HG03103 (cell line): ENCODE measurements around the gene SLC5A1.

Experiments
- ATAC-seq: cut with Tn5 transposase; IDR thresholded peaks from one replicate; pipeline ENCODE4 v1.9.1; 2021; ENCODE audit warnings: low read depth; ENCODE audit not compliant: unreplicated experiment

Gene SLC5A1

DNA sequence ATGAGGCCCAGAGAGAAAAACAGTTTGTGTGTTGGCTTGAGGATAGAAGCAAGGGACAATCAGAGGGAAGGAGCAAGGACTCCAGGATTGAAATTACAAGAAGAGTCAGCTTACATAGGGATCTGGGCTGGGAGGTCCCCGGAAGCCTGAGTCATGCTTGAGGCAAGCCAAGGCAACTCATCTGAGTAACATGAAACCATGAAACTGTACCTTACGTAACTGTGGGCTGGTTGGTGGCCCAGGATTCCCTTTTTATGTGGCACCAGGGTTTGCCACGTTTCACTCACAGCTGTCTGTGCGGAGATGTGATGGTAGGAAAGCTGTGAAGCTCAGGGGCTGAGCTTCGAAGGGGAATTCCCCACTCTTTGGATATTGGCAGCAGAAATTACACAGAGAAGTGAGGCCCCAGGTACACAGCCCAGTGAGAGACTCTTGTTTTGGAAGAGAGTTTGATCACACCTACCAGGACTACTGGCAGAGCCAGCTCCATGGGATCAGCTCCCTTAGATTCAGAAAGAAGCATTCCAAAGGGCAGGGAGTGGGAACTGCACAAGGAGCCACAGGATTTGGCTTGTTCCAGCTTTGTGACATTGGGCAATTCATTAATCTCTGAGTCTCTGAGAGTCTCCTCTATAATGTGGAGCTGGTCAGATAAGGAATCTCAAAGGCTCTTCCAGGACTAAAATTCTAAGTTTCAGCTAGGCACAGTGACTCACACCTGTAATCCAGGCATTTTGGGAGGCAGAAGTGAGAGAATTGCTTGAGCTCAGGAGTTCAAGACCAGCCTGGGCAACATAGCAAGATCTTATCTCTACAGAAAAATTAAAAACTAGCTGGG lies 7.8 kb downstream of the SLC5A1 start:
- no peak for ATAC-seq

DNA sequence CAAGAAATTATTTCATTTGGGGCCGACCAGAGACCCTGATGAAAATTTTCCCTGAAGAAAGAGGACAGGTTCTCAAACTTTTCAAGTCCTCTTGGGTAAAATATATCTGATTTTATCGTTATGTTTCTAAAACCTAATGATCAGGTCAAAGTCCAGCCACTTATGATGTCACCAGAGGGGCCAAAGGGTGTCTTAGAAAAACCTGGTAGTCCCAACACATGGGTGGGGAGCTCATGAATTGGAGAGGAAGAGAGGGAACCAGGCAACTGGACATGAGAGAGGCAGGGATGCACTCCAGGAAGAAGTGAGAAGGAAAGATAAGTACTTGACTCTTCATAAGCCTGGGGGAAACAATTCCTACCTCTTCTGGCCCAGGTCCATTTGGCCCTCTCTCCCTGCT lies 9.2 kb downstream of the SLC5A1 start:
- no peak for ATAC-seq

DNA sequence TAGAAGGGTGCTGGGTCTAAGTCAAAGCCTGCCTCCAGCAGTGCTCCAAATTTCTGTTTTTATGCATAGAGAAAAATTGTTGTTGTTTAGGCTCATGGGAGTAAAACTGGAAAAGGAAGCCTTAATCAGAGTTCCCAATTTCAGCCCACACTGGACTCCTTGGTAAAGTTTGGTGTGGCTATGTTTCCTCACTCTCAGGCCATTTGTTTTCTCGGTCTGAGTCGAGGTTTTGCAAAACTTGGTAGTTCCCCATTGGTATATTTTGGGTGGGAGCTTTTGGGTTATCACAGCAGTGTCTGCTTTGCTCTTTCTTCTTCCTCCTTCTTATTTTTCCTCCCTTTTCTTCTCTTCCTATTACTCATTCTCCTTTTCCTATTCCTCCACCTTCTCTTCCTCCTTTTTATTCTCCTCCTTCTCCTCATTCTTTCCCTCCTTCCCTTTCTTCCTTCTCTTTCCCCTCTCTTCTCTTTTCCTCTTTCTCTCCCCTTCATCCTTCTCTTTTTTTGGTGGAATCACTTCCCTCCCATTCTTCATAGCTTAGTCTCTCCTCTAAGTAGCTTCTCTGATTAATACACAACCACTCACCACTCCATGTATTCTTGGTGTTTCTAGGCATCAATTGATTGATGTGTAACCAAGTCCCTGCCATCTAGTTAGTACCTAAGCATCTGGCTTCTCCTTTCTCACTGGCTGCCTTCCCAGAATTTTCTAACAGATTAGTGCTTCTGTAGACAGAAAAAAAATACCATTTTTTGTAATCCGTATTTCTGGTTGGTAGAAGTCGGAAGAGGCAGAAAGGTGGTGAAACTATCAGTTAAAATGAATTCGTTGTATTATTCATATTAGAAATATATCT lies 10.1 kb downstream of the SLC5A1 start:
- ATAC-seq = no peak

DNA sequence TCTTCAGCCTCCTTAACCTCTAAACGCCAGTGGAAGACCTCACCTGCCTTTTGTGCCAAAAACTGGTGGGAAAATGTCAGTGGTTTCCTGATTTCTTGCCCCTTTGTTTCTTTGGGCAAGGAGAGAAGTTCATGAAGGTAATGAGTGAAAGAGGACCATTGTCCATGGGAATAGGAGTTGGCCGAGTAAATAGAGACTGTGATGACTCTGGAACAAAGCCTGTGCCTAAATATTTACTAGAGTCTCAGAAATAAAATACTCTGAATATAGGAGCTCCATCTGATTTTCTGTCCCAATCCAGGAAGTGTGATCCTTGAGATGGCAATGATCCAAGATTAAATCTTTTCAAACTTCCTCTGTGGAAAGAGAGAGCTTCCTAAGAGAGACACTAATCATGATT lies 12.0 kb downstream of the SLC5A1 start:
- no peak for ATAC-seq

DNA sequence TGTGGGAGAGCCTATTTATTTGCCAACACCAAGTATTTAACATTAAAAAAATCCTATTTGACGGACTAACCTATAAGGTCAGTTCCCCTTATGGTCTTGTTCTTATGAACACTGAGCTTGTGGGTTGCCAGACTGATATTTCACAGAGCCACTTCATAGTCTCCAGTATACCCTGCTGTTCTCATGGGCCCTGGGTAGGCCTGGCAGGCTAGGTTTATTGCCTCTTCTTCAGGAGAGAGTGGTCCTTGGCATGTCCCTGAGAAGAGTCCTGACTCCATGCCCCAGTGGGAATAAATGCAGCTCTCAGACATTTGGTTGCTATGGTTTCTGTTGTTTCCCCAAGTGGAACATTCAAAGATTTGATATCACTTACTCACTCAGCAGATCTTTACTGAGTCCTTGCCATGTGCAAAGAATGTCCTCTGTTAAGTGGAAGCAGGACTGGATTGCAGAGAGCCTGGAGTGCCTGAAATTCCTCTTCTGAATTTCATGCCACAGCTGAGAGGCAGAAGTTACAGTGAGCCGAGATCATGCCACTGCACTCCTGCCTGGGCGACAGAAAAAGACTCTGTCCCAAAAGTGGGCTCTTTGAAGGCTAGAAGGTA lies 15.7 kb downstream of the SLC5A1 start:
- ATAC-seq = no peak

DNA sequence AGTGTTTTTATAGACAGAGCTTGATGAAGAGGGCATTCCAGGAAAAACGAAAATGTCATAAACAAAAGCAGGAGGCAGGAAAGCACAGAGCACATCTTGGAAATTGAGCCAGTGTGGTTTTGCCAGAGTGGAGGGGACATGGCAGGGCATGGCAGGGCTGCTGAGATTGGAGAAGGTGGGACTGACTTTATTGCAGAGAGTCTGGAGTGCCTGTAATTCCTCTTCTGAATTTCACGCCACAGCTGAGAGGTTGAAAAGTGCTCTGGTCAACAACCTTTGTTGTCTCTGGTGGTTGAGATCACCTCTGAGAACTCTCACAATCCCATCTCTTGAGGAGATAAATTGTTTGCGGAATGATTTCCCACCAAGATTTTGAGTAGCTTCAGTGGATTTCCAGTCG lies 16.4 kb downstream of the SLC5A1 start:
- ATAC-seq = no peak

DNA sequence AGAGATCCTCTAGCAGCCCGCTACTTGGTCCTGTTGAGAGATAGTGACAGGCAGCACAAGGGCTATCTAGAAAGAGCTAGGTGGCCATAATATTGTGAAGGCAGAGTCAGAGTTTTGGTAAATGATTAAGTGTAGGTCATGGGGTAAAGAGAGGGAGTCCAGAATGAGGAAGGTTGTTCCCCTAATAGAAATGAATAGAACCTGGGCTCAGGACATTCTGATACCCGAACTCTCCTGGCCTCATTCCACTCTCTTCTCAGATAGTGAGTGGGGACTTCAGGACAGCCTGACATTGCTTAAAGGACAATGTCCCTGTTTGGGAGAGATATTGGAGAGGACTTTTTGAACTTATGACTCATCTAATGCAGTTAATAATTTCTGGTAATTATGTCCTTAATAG lies 20.6 kb downstream of the SLC5A1 start:
- ATAC-seq = no peak

DNA sequence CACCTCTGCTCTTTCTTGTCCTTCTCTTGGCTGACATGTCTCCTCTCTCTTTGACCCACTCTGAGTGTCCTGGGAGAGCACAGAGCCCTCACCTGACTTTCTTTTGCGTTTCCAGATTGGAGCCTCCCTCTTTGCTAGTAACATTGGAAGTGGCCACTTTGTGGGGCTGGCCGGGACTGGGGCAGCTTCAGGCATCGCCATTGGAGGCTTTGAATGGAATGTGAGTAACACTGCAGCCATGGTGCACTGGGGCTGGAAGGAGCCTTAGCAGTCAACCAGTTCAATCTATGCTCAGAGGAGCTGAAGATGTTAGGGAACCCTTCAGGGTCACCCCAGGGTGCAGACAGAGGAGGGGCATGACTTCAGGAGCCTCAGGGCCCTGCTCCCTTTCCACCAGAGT lies 23.8 kb downstream of the SLC5A1 start:
- no peak for ATAC-seq

DNA sequence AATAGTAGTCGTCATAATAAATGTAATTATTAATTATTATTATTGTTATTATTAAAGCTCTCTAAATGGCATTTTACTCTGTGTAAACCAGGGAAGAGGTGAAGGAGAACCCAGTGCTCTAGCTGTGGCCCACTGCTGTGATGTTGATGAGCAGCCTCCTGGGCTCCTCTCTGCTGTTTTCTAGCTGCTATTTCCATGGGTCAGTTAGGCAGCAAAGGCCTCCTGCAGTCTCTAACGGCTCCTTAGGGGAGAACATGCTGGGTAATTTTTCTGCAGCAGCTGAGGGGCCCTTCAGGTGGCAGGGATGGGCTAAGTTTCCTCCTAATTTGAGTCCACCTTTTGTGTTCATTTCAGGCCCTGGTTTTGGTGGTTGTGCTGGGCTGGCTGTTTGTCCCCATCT lies 24.6 kb downstream of the SLC5A1 start:
- no peak for ATAC-seq

DNA sequence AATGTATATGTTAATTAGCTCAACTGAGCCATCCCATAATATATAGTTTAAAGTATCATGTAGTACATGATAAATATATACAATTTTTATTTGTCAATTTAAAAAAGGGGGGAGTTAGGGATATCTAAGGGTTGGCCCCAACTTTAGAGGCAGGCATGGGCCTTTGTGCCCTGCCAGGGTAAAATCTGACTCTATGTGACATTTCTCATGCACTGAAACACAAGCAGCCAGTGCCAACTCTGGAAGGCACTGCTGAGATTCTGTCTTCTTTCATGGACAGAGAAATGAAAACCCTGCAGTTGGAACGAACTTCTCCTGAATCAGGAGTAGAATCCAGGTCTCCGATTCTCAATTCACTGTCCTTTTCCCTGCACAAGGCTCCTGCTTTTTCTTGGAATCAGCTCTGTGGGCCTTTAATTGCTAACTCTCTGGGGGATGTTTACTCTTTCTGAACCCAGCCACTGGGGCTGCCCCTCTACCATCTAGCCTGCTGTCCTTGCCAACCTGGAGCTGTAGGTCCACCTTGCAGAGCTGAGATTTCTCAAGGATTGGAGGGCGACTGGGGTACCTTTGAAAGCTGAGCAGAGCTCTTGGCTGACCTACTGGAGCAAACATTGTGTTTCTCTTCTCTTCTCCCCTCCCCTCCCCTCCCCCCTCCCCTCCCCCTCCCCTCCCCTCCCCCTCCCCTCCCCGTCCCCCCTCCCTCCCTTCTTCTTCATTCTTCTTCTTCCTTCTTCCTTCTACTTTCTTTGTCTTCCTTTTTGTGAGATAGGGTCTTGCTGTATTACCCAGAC lies 26.7 kb downstream of the SLC5A1 start:
- no peak for ATAC-seq

DNA sequence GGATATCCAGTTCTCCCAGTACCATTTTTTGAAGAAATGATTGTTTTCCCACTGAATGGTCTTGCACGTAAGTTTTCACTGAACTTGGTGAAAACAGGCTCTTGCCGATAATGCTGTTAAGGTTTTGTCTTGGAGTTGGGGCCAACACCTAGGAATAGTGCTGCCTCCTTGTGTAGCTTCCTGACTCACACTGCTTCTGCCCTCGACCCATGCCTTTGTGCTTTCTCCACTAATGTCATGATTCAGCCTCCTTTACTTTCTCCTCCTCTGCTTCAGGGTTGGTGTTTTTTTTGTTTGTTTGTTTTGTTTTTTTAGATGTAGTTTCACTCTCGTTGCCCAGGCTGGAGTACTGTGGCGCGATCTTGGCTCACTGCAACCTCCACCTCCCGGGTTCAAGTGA lies 30.2 kb downstream of the SLC5A1 start:
- ATAC-seq = no peak

DNA sequence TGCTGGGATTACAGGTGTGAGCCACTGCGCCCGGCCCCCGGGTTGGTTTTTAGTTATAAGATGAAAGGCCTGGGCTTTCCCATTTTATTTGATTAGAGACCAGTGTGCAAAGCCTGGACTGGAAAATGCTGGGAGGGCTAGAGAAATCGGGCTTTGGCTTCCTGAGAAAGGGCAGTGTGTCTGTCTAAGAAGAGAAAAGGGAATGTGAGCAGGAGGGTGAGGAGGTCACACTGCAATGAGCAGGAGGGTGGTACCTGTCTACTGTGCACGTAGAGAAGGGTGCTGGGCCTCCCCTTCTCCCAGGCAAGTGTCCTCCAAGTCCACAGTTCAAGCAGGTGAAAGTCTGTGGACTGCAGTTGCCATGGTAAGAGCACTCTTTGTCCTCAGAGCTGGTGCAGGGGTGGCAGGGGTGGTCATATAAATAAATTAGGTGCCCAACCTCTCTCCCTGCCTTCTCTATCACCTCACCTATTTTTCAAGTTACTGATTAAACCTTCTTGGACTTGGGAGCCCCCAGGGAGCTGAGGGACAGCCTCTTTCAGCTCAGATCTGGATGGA lies 30.8 kb downstream of the SLC5A1 start:
- ATAC-seq = no peak

DNA sequence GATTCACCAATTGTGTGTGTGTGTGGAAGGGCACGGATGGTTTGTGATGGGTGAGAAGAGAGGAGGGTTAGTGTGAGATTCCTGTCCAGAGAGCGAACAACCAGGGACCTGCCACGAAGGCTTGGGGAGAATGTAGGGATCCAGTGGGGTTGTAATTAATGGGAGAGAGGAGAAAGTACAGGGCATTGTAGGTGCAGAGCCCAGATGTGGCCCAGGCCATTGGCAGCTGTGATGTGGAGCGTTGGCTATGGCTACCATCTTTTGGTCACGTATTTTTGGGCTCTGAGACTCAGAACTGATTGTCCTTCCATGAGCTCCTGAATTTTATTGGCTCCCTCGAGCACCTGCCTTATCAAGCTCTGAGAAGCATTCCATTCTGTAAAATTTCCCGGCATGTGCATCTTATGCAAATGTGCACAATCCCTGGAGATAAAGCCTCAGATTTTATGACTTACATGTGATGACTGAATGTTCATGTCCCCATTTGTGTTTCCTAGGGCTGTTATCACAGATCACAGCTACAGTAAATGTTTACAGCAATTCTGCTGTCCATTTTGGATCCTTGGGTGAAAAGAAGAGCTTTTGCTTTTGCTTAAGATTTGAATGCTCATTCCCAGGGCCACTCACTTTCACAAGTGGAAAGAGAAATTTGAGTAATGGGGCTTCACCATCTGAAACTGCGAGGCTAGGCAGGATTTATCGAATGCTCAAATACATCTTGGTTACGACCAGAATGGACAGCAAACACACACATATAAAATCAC lies 33.1 kb downstream of the SLC5A1 start:
- no peak for ATAC-seq

DNA sequence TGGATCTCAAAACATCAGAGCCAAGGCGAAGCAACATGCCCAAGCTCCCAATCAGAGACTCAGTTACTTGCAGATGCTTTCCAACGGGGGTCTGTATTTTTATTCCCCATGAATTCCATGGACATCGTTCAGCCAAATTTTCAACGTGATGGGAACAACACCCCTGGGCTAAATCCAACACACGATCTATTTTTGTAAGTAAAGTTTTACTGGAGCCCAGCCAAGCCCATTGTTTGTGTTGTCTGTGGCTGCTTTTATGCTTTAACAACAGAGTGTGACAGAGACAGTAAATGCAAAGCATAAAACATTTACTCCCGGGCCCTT lies 33.7 kb downstream of the SLC5A1 start:
- no peak for ATAC-seq

DNA sequence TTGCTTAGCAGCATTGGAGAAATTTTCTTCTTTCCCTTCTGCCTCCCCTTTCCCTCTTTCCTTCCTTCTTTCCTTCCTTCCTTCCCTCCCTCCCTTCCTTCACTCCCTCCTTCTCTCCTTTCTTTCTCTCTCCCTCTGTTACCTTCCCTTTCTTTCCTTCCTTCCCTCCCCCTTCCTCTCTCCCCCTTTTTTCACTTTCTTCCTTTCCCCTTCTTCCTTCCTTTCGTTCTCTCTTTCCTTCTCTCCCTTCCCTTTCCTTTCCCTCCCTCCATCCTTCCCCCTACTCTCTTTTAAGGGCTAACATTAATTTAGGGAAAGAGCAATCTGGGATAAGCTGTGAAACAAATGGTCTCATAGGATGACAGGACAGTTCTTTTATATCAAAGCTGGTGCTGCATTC lies 34.1 kb downstream of the SLC5A1 start:
- no peak for ATAC-seq

DNA sequence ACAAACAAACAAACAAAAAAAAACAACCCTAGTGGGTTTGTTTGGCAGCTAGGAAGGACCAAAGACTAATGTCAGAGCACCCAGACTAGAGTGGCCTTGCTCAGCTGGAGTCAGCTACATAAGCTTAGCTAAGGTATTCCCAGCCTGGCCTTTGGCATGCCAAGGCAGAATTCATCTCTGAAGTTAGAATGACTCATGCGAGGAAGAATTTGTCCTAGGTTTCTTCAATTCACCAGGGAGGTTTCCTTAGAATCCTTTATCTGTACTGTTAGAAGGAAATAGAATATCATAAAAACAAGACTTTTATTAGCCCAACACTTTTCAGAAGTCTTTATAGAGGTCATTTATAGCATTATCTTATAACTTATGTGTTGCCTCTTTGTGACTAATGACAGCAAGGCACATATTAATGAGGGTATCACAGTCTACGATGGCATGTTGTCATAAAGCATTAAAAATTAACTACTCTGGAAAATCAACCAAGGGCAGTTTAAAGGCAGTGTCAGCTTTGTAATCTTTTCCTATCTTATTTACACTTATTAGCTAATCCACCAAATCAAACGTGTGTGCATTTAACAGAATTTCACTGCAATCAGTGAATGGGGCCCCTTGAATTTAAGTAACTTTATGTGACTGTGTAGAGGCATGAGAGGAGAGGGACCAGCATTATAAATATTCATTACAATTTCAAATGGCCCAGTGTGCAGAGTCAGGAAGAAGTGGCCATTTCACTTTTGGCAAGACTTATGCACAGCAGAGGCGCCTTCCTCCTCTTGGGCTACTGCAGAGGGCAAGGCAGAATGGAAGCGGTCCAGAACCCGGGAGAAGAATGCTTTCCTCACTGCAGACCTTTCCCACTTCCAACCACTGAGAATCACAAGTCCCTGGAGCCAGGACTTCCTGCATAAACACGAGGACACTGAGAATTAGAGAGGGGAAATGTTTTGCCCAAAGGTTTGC lies 36.3 kb downstream of the SLC5A1 start:
- ATAC-seq = no peak

DNA sequence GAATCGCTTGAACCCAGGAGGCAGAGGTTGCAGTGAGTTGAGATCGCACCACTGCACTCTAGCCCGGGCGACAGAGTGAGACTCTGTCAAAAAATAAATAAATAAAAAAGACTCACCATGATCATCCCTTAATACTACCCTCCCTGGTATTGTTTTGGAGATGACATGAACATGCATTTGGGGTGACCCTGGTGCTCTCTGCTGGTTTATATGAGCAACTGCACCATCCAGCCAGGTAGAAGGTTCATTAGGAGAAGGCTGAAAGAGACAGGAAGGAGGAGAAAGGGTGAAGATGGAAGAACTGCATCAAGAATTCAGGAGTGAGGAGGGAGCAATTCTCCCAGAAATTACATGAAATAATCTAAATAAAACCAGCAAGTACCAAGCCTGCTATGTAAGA lies 37.8 kb downstream of the SLC5A1 start:
- no peak for ATAC-seq

DNA sequence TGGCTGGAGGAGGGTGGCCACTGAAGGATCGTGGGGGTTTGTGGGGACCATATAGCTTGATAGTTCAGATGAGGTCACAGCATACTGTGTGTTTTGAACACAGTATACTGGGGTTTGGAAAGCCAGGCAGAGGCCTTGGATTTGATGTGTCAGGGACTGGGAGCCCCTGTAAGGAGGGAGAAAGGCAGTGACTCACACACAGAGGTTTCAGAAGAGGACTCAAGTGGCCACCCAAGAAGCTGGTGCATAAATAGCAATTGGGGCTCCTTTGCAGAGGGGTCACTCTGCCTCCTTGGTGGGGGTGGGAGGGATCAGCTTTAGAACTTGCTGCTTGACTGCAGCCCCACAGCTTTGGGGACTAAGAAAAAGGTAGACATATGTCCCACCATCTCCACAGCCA lies 39.3 kb downstream of the SLC5A1 start:
- no peak for ATAC-seq

DNA sequence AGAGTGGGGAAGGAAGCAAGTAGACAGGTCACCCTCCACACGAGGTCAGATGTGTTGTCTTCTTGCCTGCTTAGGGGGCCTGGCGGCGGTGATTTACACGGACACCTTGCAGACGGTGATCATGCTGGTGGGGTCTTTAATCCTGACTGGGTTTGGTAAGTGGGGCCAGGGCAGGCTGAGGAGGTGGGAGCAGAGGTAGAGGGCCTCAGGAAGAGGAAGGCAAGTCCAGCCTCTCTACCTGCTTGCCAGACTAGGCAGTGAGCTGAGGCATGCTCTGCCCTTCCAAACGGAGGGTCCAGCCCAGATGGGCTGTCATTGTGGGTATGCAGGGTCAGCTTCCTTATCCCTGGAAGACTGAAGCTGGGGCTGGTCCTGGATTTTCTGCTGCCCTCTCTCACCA lies 39.9 kb downstream of the SLC5A1 start:
- no peak for ATAC-seq
